ENCODE results near the gene RNF103.

The RNF103 gene

DNA sequence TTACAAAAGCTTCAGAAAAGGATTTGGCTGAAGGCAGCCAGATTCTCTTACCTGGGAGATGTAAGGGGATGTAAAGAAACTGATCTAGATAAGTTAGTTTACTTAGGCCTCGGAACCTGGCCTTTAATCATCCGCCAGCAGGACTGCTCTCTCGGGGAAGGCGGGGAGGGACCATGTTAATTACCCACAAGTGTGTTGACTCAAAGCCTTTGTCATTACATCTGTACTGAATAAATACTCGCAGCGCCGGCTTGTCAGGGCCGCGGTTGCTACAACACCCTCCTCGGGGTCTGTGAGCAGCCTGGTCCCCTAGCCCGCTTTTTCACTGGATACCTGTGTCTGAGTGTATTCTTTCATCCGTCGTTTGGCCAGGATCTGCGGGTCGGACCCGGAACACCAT lies 67.2 kb downstream of the RNF103 start:
- TF ChIP-seq, protein P1, sequence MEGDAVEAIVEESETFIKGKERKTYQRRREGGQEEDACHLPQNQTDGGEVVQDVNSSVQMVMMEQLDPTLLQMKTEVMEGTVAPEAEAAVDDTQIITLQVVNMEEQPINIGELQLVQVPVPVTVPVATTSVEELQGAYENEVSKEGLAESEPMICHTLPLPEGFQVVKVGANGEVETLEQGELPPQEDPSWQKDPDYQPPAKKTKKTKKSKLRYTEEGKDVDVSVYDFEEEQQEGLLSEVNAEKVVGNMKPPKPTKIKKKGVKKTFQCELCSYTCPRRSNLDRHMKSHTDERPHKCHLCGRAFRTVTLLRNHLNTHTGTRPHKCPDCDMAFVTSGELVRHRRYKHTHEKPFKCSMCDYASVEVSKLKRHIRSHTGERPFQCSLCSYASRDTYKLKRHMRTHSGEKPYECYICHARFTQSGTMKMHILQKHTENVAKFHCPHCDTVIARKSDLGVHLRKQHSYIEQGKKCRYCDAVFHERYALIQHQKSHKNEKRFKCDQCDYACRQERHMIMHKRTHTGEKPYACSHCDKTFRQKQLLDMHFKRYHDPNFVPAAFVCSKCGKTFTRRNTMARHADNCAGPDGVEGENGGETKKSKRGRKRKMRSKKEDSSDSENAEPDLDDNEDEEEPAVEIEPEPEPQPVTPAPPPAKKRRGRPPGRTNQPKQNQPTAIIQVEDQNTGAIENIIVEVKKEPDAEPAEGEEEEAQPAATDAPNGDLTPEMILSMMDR (IDR thresholded peaks at IDR 0.05; ENCODE audit: insufficient read depth, low read depth, low read length, missing control alignments): no peak
- no peak overlapping the region for H3K4me3 ChIP-seq (ENCODE audit: low read length)
- peak; percentile 11 for DNase-seq (ENCODE audit: low read depth)
